B cell (primary cell): ENCODE measurements around the gene THYN1.

Experiments
- CTCF ChIP-seq: fragments of 200-600 bp; IDR thresholded peaks from one replicate; pipeline ENCODE4 v1.8.0; 2022; ENCODE audit warnings: antibody characterized with exemption, mild to moderate bottlenecking
- EZH2 ChIP-seq: IDR thresholded peaks from 2 replicates; pipeline ENCODE4 v1.6.1; 2012; ENCODE audit warnings: borderline replicate concordance, low read depth, mild to moderate bottlenecking, moderate library complexity, low read length; ENCODE audit not compliant: insufficient read depth, poor library complexity, severe bottlenecking

- TF ChIP-seq CTCF (no peak), EZH2 (no peak)
Measured at GRCh38 chr11:134230339-134230738, 22.8 kb downstream of the THYN1 start.
